ENCODE measurements around the gene TTL.
A peak's percentile ranks its signal among the peaks of the same experiment; 100 is the strongest.

Gene TTL

GRCh38 chr2:112481050-112481527 lies 867 bp upstream of the TTL start:
- H3K27me3 ChIP-seq (ENCODE audit: insufficient read depth, low read length) = peaks cover 26% of the 10 kb centered on the region
- H3K36me3 ChIP-seq (ENCODE audit: insufficient read depth, low read depth, low read length) = peaks cover 9% of the 10 kb centered on the region
- H3K9me3 ChIP-seq (ENCODE audit: insufficient read depth, low read depth, low read length) = no peaks in the 10 kb centered on the region
- peaks cover 7% of the 10 kb centered on the region; the same call in 1 of the 2 replicates for H3K4me1 ChIP-seq (ENCODE audit: insufficient read depth, low read length)
- H3K27ac ChIP-seq (ENCODE audit: low read length) = no peak overlapping the region
- H3K4me3 ChIP-seq (ENCODE audit: low read length) = peak overlapping the region; percentile 80
- peak overlapping the region; percentile 86; the same call in 1 of the 2 replicates for H3K9ac ChIP-seq (ENCODE audit: low read depth, low read length)

DNA sequence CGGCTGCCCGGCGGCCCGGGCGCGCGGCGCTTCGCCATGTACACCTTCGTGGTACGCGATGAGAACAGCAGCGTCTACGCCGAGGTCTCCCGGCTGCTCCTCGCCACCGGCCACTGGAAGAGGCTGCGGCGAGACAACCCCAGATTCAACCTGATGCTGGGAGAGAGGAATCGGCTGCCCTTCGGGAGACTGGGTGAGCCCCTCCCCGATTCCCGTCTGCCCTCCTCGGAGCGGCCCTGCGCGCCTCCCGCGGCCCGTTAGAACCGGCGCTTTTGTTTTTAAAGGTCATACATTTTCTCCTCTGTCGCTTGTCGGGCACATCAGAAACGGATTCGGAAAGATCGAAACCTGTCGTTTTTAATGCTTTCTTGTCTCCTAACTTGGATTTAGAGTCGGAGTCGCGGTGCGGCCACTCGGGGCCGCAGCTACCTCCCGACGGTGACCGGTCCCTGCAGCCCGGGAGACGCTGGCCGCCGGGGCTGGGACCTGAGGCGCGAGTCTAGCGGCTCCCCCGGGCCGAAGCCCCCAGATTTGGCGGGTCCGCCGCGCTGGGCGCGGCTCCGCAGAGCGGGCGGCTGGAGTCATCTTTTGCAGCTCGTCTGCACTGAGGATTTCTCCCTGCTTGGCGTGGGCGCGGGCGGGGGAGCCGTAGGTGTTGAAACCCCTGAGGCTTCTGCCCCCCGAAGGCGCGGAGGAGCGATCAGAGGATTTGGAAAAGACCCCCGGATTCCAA lies 519 bp downstream of the TTL start:
- peaks cover 26% of the 10 kb centered on the region for H3K27me3 ChIP-seq (ENCODE audit: insufficient read depth, low read length)
- peak overlapping the region; percentile 97 for H3K4me3 ChIP-seq (ENCODE audit: low read length)
- H3K9ac ChIP-seq (ENCODE audit: low read depth, low read length) = peak overlapping the region; percentile 84
- H3K27ac ChIP-seq (ENCODE audit: low read length) = no peak overlapping the region
- H3K4me1 ChIP-seq (ENCODE audit: insufficient read depth, low read length) = peaks cover 7% of the 10 kb centered on the region; the same call in 1 of the 2 replicates
- peaks cover 23% of the 10 kb centered on the region for H3K36me3 ChIP-seq (ENCODE audit: insufficient read depth, low read depth, low read length)
- H3K9me3 ChIP-seq (ENCODE audit: insufficient read depth, low read depth, low read length) = no peaks in the 10 kb centered on the region

GRCh38 chr2:112483042-112483473 lies 1.1 kb downstream of the TTL start:
- Histone ChIP-seq H3K9me3 (ENCODE audit: insufficient read depth, low read depth, low read length) (no peaks in the 10 kb centered on the region), H3K4me3 (ENCODE audit: low read length) (peak overlapping the region; percentile 97), H3K9ac (ENCODE audit: low read depth, low read length) (peak overlapping the region; percentile 84; the same call in 1 of the 2 replicates), H3K36me3 (ENCODE audit: insufficient read depth, low read depth, low read length) (peaks cover 27% of the 10 kb centered on the region), H3K27me3 (ENCODE audit: insufficient read depth, low read length) (peaks cover 26% of the 10 kb centered on the region), H3K27ac (ENCODE audit: low read length) (no peak overlapping the region), H3K4me1 (ENCODE audit: insufficient read depth, low read length) (peaks cover 7% of the 10 kb centered on the region; the same call in 1 of the 2 replicates)

DNA sequence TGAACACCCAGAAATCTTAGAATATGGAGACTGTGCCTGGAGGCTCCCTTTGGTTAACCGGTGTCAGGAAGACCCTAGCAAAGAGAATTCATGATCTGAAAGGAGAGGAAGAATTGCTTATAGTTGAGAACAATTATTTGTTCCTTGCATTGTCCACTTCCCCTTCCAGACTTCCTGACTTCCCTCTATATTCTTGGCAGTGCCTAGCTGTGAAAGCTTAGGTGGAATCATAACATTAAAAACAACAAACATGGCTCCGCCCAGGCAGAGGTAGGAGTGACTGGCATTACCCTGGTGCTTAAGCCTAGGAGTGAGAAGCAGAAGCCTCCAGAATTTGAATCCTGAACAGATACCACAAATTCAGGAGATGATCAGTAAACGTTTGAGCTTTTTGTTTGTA lies 1.9 kb downstream of the TTL start:
- H3K4me3 ChIP-seq (ENCODE audit: low read length) = peak overlapping the region; percentile 97
- peaks cover 7% of the 10 kb centered on the region; the same call in 1 of the 2 replicates for H3K4me1 ChIP-seq (ENCODE audit: insufficient read depth, low read length)
- H3K9me3 ChIP-seq (ENCODE audit: insufficient read depth, low read depth, low read length) = no peaks in the 10 kb centered on the region
- H3K9ac ChIP-seq (ENCODE audit: low read depth, low read length) = no peak overlapping the region; the same call in 1 of the 2 replicates
- peaks cover 26% of the 10 kb centered on the region for H3K27me3 ChIP-seq (ENCODE audit: insufficient read depth, low read length)
- H3K27ac ChIP-seq (ENCODE audit: low read length) = no peak overlapping the region
- H3K36me3 ChIP-seq (ENCODE audit: insufficient read depth, low read depth, low read length) = peaks cover 30% of the 10 kb centered on the region

- Histone ChIP-seq H3K4me1 (ENCODE audit: insufficient read depth, low read length) (peaks cover 7% of the 10 kb centered on the region; the same call in 1 of the 2 replicates), H3K27me3 (ENCODE audit: insufficient read depth, low read length) (peaks cover 12% of the 10 kb centered on the region), H3K36me3 (ENCODE audit: insufficient read depth, low read depth, low read length) (peaks cover 30% of the 10 kb centered on the region), H3K27ac (ENCODE audit: low read length) (no peak overlapping the region), H3K9ac (ENCODE audit: low read depth, low read length) (no peak overlapping the region), H3K9me3 (ENCODE audit: insufficient read depth, low read depth, low read length) (no peaks in the 10 kb centered on the region), H3K4me3 (ENCODE audit: low read length) (no peak overlapping the region)
These were observed 3.9 kb downstream of the TTL start for GRCh38 chr2:112485849-112486248.

DNA sequence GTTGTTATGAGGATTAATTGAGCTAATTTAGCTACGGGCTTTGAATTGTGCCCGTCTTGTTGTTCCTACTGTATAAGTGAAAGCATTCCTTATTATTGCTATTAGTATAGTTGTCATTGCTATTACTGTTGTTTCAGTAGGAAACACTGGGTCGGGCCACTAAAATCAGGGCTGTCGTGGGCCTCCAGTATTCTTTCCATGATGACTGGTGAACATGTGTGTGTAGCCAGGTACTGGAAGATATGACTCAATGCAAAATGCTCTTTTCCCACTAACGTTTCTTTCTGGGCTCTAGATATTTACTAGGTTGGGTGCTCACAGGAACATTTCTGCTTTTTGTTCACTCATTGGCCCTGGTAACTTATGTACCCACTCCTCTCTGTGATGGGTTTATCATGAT lies 4.9 kb downstream of the TTL start:
- H3K4me1 ChIP-seq (ENCODE audit: insufficient read depth, low read length) = peaks cover 7% of the 10 kb centered on the region; the same call in 1 of the 2 replicates
- no peak overlapping the region for H3K27ac ChIP-seq (ENCODE audit: low read length)
- H3K9me3 ChIP-seq (ENCODE audit: insufficient read depth, low read depth, low read length) = no peaks in the 10 kb centered on the region
- H3K27me3 ChIP-seq (ENCODE audit: insufficient read depth, low read length) = peaks cover 11% of the 10 kb centered on the region
- H3K36me3 ChIP-seq (ENCODE audit: insufficient read depth, low read depth, low read length) = peaks cover 30% of the 10 kb centered on the region
- H3K4me3 ChIP-seq (ENCODE audit: low read length) = no peak overlapping the region
- H3K9ac ChIP-seq (ENCODE audit: low read depth, low read length) = no peak overlapping the region

DNA sequence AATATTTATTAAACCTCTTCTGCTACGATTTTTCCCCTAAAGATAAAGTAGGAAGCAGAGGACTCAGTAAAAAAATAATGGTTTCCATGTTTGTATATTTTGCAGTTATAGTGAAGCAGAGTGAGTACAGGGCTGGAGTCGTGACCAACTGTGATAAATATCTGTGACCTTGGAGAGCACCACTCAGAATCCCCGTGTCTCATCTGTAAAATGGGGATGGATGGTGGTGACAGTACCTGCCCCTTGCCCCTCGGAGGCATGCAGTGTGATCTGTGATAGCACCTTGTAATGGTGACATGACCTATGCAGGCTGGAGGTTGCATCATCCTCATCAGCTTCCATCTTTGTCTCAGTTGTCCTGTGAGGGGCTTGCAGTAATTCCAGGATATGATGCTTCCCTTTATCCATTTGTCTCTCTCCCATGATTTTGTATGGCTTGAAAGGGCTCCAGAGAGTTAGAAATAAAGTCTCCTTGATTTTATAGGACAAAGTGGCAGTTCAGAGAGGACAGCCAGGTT lies 5.5 kb downstream of the TTL start:
- H3K9ac ChIP-seq (ENCODE audit: low read depth, low read length) = no peak overlapping the region
- no peak overlapping the region for H3K4me3 ChIP-seq (ENCODE audit: low read length)
- peaks cover 7% of the 10 kb centered on the region; the same call in 1 of the 2 replicates for H3K4me1 ChIP-seq (ENCODE audit: insufficient read depth, low read length)
- no peaks in the 10 kb centered on the region for H3K9me3 ChIP-seq (ENCODE audit: insufficient read depth, low read depth, low read length)
- H3K27ac ChIP-seq (ENCODE audit: low read length) = no peak overlapping the region
- peaks cover 11% of the 10 kb centered on the region for H3K27me3 ChIP-seq (ENCODE audit: insufficient read depth, low read length)
- peaks cover 30% of the 10 kb centered on the region for H3K36me3 ChIP-seq (ENCODE audit: insufficient read depth, low read depth, low read length)

GRCh38 chr2:112488201-112488600 lies 6.2 kb downstream of the TTL start:
- peaks cover 7% of the 10 kb centered on the region for H3K27me3 ChIP-seq (ENCODE audit: insufficient read depth, low read length)
- H3K9ac ChIP-seq (ENCODE audit: low read depth, low read length) = no peak overlapping the region
- no peak overlapping the region for H3K27ac ChIP-seq (ENCODE audit: low read length)
- H3K36me3 ChIP-seq (ENCODE audit: insufficient read depth, low read depth, low read length) = peaks cover 30% of the 10 kb centered on the region
- H3K4me1 ChIP-seq (ENCODE audit: insufficient read depth, low read length) = peaks cover 7% of the 10 kb centered on the region; the same call in 1 of the 2 replicates
- H3K4me3 ChIP-seq (ENCODE audit: low read length) = no peak overlapping the region
- H3K9me3 ChIP-seq (ENCODE audit: insufficient read depth, low read depth, low read length) = no peaks in the 10 kb centered on the region

- H3K9ac ChIP-seq (ENCODE audit: low read depth, low read length) = no peak overlapping the region
- no peak overlapping the region for H3K27ac ChIP-seq (ENCODE audit: low read length)
- H3K4me3 ChIP-seq (ENCODE audit: low read length) = no peak overlapping the region
- no peaks in the 10 kb centered on the region for H3K4me1 ChIP-seq (ENCODE audit: insufficient read depth, low read length)
- peaks cover 29% of the 10 kb centered on the region for H3K36me3 ChIP-seq (ENCODE audit: insufficient read depth, low read depth, low read length)
- no peaks in the 10 kb centered on the region for H3K27me3 ChIP-seq (ENCODE audit: insufficient read depth, low read length)
- no peaks in the 10 kb centered on the region for H3K9me3 ChIP-seq (ENCODE audit: insufficient read depth, low read depth, low read length)
These were observed 10.0 kb downstream of the TTL start for GRCh38 chr2:112491946-112492345.

DNA sequence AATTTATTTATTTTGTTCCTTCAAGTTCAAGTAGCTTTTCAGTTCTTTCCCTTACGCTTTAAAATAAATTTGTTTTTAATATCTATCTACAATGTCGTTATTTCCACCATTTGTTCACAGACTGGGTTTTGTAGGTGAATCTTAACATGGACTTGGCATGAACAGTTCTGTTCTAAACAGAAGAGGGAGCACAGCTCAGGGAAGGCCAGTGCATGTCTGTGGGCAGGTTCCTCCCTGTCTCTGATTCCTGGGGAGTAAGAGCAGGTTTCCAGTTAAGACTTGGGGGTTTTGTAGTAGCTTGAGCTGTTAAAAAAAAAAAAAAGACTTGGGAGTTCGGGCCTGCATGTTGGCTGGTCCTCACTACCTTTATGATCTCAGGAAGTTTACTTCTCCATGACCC lies 11.1 kb downstream of the TTL start:
- H3K4me3 ChIP-seq (ENCODE audit: low read length) = no peak overlapping the region
- H3K27ac ChIP-seq (ENCODE audit: low read length) = no peak overlapping the region
- no peaks in the 10 kb centered on the region for H3K9me3 ChIP-seq (ENCODE audit: insufficient read depth, low read depth, low read length)
- H3K27me3 ChIP-seq (ENCODE audit: insufficient read depth, low read length) = no peaks in the 10 kb centered on the region
- H3K36me3 ChIP-seq (ENCODE audit: insufficient read depth, low read depth, low read length) = peaks cover 24% of the 10 kb centered on the region
- no peak overlapping the region for H3K9ac ChIP-seq (ENCODE audit: low read depth, low read length)
- H3K4me1 ChIP-seq (ENCODE audit: insufficient read depth, low read length) = no peaks in the 10 kb centered on the region

- Histone ChIP-seq H3K9me3 (ENCODE audit: insufficient read depth, low read depth, low read length) (no peaks in the 10 kb centered on the region), H3K27me3 (ENCODE audit: insufficient read depth, low read length) (no peaks in the 10 kb centered on the region), H3K36me3 (ENCODE audit: insufficient read depth, low read depth, low read length) (peaks cover 21% of the 10 kb centered on the region), H3K4me1 (ENCODE audit: insufficient read depth, low read length) (no peaks in the 10 kb centered on the region), H3K4me3 (ENCODE audit: low read length) (no peak overlapping the region), H3K27ac (ENCODE audit: low read length) (no peak overlapping the region), H3K9ac (ENCODE audit: low read depth, low read length) (no peak overlapping the region)
These were observed 12.1 kb downstream of the TTL start for GRCh38 chr2:112493858-112494648.
